SK-N-DZ (cell line): ENCODE results near the gene CSRP1.
A peak's percentile ranks its signal among the peaks of the same experiment; 100 is the strongest.
"Not testable (repeated sequence)": the region's sequence is repeated elsewhere in the genome, so short reads cannot be mapped to it uniquely, and the experiment has no call there.

Source experiments
- DNase-seq: peaks from one replicate; pipeline ENCODE4 v3.0.0-alpha.2; 2015; ENCODE audit warnings: low spot score

CSRP1 gene

GRCh38 chr1:201537891-201538611 lies 31.1 kb upstream of the CSRP1 start:
- no peak for DNase-seq

- DNase-seq, result no peak
Measured at GRCh38 chr1:201537467-201537866, 30.5 kb upstream of the CSRP1 start.

GRCh38 chr1:201537028-201537427 lies 30.1 kb upstream of the CSRP1 start:
- no peak for DNase-seq

GRCh38 chr1:201536558-201536957 lies 29.6 kb upstream of the CSRP1 start:
- DNase-seq, result no peak

GRCh38 chr1:201535919-201536245 lies 29.0 kb upstream of the CSRP1 start:
- no peak for DNase-seq

- no peak for DNase-seq
Measured at GRCh38 chr1:201535046-201535918, 28.4 kb upstream of the CSRP1 start.

- DNase-seq, result no peak
Measured at GRCh38 chr1:201533836-201534235, 26.9 kb upstream of the CSRP1 start.

- no peak for DNase-seq
Measured at GRCh38 chr1:201531551-201532425, 24.9 kb upstream of the CSRP1 start.

- DNase-seq, result peak; percentile 60
Measured at GRCh38 chr1:201530741-201531531, 24.0 kb upstream of the CSRP1 start.

- DNase-seq, result no peak
Measured at GRCh38 chr1:201528631-201529252, 21.8 kb upstream of the CSRP1 start.

GRCh38 chr1:201527879-201528278 lies 21.0 kb upstream of the CSRP1 start:
- no peak for DNase-seq

GRCh38 chr1:201525193-201525778 lies 18.4 kb upstream of the CSRP1 start:
- DNase-seq, result no peak

- not testable (repeated sequence) for DNase-seq
Measured at GRCh38 chr1:201520046-201520575, 13.2 kb upstream of the CSRP1 start.

GRCh38 chr1:201518071-201518470 lies 11.1 kb upstream of the CSRP1 start:
- no peak for DNase-seq

GRCh38 chr1:201517631-201518030 lies 10.7 kb upstream of the CSRP1 start:
- DNase-seq, result no peak

GRCh38 chr1:201516511-201517127 lies 9.7 kb upstream of the CSRP1 start:
- DNase-seq, result no peak

- DNase-seq, result no peak
Measured at GRCh38 chr1:201515895-201516294, 9.0 kb upstream of the CSRP1 start.

- DNase-seq, result no peak
Measured at GRCh38 chr1:201515062-201515750, 8.3 kb upstream of the CSRP1 start.

GRCh38 chr1:201514466-201514865 lies 7.5 kb upstream of the CSRP1 start:
- DNase-seq, result no peak
